GM21717 (cell line): Measurements from ENCODE around the gene HGF.

Experiments
- ATAC-seq: cut with Tn5 transposase; IDR thresholded peaks from one replicate; pipeline ENCODE4 v1.9.1; 2021; ENCODE audit warnings: mild to moderate bottlenecking, moderate library complexity; ENCODE audit not compliant: unreplicated experiment

Gene HGF

GRCh38 chr7:81776948-81777630 is 7.2 kb upstream of the HGF start:
- no peak for ATAC-seq

GRCh38 chr7:81776161-81776560 is 6.3 kb upstream of the HGF start:
- ATAC-seq, result no peak

GRCh38 chr7:81775560-81775959 is 5.7 kb upstream of the HGF start:
- no peak for ATAC-seq

GRCh38 chr7:81774551-81774950 is 4.7 kb upstream of the HGF start:
- ATAC-seq, result no peak

- ATAC-seq, result no peak
Measured at GRCh38 chr7:81770728-81771223, 929 bp upstream of the HGF start.

GRCh38 chr7:81768951-81769778 is 682 bp downstream of the HGF start:
- ATAC-seq, result no peak

- no peak for ATAC-seq
Measured at GRCh38 chr7:81767926-81768325, 1.9 kb downstream of the HGF start.

GRCh38 chr7:81761821-81762220 is 8.0 kb downstream of the HGF start:
- ATAC-seq, result no peak

- no peak for ATAC-seq
Measured at GRCh38 chr7:81761031-81761430, 8.8 kb downstream of the HGF start.

GRCh38 chr7:81754918-81755696 is 14.7 kb downstream of the HGF start:
- ATAC-seq, result no peak

GRCh38 chr7:81753392-81753791 is 16.5 kb downstream of the HGF start:
- no peak for ATAC-seq

- no peak for ATAC-seq
Measured at GRCh38 chr7:81752318-81752714, 17.5 kb downstream of the HGF start.

- no peak for ATAC-seq
Measured at GRCh38 chr7:81751619-81752317, 18.1 kb downstream of the HGF start.

GRCh38 chr7:81745637-81746036 is 24.2 kb downstream of the HGF start:
- no peak for ATAC-seq

GRCh38 chr7:81744389-81744788 is 25.5 kb downstream of the HGF start:
- no peak for ATAC-seq

- no peak for ATAC-seq
Measured at GRCh38 chr7:81743665-81744064, 26.2 kb downstream of the HGF start.

- no peak for ATAC-seq
Measured at GRCh38 chr7:81743201-81743600, 26.6 kb downstream of the HGF start.

- no peak for ATAC-seq
Measured at GRCh38 chr7:81740403-81740802, 29.4 kb downstream of the HGF start.

GRCh38 chr7:81736091-81736490 is 33.8 kb downstream of the HGF start:
- no peak for ATAC-seq

- ATAC-seq, result no peak
Measured at GRCh38 chr7:81725812-81726127, 44.1 kb downstream of the HGF start.
